ENCODE measurements around the gene CHST15.
"Not testable (repeated sequence)": the region's sequence is repeated elsewhere in the genome, so short reads cannot be mapped to it uniquely, and the experiment has no call there.

The CHST15 gene

DNA sequence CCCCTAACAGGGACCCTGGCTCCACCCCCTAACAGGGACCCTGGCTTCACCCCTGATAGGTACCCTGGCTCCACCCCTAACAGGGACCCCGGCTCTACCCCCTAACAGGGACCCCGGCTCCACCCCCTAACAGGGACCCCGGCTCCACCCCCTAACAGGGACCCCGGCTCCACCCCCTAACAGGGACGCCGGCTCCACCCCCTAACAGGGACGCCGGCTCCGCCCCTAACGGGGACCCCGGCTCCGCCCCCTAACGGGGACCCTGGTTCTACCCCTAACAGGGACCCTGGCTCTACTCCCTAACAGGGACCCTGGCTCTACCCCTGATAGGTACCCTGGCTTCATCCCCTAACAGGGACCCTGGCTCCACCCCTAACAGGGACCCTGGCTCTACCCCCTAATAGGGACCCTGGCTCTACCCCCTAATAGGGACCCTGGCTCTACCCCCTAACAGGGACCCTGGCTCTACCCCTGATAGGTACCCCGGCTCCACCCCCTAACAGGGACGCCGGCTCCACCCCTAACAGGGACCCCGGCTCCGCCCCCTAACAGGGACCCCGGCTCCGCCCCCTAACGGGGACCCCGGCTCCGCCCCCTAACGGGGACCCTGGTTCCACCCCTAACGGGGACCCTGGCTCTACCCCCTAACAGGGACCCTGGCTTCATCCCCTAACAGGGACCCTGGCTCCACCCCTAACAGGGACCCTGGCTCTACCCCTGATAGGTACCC is 58.7 kb downstream of the CHST15 start:
- peaks cover 0 to 36% (median 7%) of the 10 kb centered on the region in 5 donors for H3K36me3 ChIP-seq (ENCODE audit: control insufficient read depth in 5 of 5, insufficient read depth in 5 of 5, low read length in 5 of 5)
- H3K9ac ChIP-seq (ENCODE audit: low read length in 5 of 5); H3K9me3 ChIP-seq (ENCODE audit: control insufficient read depth in 5 of 5, low read length in 5 of 5); H3K4me3 ChIP-seq (ENCODE audit: low read depth in 1 of 5, low read length in 5 of 5); H3K27me3 ChIP-seq (ENCODE audit: control insufficient read depth in 5 of 5, insufficient read depth in 4 of 5, low read length in 5 of 5); H3K27ac ChIP-seq (ENCODE audit: low read depth, low read length): not testable (repeated sequence)
- H3K4me1 ChIP-seq (ENCODE audit: control insufficient read depth in 5 of 5, insufficient read depth in 5 of 5, low read length in 5 of 5) = peaks cover 0 to 11% (median 0%) of the 10 kb centered on the region in 5 donors

DNA sequence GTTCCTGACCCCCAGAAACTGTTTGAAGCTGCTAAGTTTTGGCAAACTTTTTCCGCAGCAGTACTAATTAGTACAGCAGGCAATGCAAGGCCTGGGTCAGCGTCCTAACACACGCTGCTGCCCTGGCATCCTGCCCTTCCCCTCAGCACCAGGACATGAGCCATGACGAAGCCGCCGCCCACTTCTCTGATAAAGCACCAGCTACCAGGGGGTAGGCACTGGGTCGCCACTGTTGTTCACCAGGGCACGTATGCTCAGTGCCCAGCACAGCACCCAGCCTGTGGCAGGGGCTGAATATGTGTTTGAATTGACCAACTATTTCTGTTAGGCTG is 59.5 kb downstream of the CHST15 start:
- Histone ChIP-seq H3K9me3 (ENCODE audit: control insufficient read depth in 5 of 5, low read length in 5 of 5) (no peaks in the 10 kb centered on the region), H3K27ac (ENCODE audit: low read depth, low read length) (no peak overlapping the region), H3K4me1 (ENCODE audit: control insufficient read depth in 5 of 5, insufficient read depth in 5 of 5, low read length in 5 of 5) (peaks cover 0 to 8% (median 0%) of the 10 kb centered on the region in 5 donors), H3K27me3 (ENCODE audit: control insufficient read depth in 5 of 5, insufficient read depth in 4 of 5, low read length in 5 of 5) (peaks cover 0 to 5% (median 3%) of the 10 kb centered on the region in 5 donors), H3K36me3 (ENCODE audit: control insufficient read depth in 5 of 5, insufficient read depth in 5 of 5, low read length in 5 of 5) (peaks cover 0 to 42% (median 7%) of the 10 kb centered on the region in 5 donors), H3K4me3 (ENCODE audit: low read depth in 1 of 5, low read length in 5 of 5) (no peak overlapping the region), H3K9ac (ENCODE audit: low read length in 5 of 5) (no peak overlapping the region)

- Histone ChIP-seq H3K9me3 (ENCODE audit: control insufficient read depth in 5 of 5, low read length in 5 of 5) (no peaks in the 10 kb centered on the region), H3K9ac (ENCODE audit: low read length in 5 of 5) (no peak overlapping the region), H3K36me3 (ENCODE audit: control insufficient read depth in 5 of 5, insufficient read depth in 5 of 5, low read length in 5 of 5) (peaks cover 0 to 39% (median 7%) of the 10 kb centered on the region in 5 donors), H3K27ac (ENCODE audit: low read depth, low read length) (no peak overlapping the region), H3K4me3 (ENCODE audit: low read depth in 1 of 5, low read length in 5 of 5) (no peak overlapping the region), H3K4me1 (ENCODE audit: control insufficient read depth in 5 of 5, insufficient read depth in 5 of 5, low read length in 5 of 5) (peaks cover 0 to 8% (median 0%) of the 10 kb centered on the region in 5 donors), H3K27me3 (ENCODE audit: control insufficient read depth in 5 of 5, insufficient read depth in 4 of 5, low read length in 5 of 5) (peaks cover 0 to 5% (median 3%) of the 10 kb centered on the region in 5 donors)
These were observed 60.2 kb downstream of the CHST15 start for GRCh38 chr10:124032971-124033886.

DNA sequence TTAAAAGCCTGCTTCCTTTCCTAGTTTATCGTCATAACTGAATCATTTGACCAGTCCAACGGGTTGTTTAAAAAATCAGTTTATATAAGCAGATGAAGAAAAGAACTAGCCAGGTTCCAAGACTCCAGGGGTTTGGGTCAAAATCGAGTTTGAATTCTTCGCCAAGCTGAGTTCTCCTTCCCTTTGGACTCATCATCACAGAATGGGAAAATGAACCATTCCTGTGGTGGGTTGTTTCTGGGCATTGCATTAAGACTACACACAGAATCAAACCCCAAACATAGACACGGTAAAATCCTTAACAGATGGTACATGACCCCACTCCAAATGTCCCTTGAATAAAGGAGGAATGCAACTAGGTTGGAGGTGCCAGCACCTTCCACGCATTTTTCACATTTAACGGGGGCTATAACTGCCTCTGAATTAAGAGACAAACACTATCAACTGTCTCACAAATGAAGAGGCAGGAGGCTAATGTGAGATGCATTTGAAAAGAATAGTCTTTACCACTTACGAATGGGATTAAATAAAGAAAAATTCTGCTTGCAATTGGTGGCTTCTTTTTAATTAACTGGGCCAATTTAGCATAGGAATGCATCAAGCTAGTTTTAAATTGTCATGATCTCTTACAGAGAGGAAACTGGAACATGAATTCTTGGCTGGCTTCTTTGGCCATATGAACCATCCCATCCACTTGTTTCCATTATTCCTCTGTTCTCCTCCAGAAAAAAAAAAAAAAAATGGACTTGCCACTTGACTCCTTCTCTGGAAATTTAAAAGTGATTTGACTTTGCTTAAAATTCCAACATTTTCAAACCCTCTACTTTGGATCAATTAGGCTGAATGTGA is 61.1 kb downstream of the CHST15 start:
- no peak overlapping the region for H3K27ac ChIP-seq (ENCODE audit: low read depth, low read length)
- H3K4me1 ChIP-seq (ENCODE audit: control insufficient read depth in 5 of 5, insufficient read depth in 5 of 5, low read length in 5 of 5) = peaks cover 0 to 8% (median 0%) of the 10 kb centered on the region in 5 donors
- H3K4me3 ChIP-seq (ENCODE audit: low read depth in 1 of 5, low read length in 5 of 5) = no peak overlapping the region
- H3K36me3 ChIP-seq (ENCODE audit: control insufficient read depth in 5 of 5, insufficient read depth in 5 of 5, low read length in 5 of 5) = peaks cover 0 to 37% (median 7%) of the 10 kb centered on the region in 5 donors
- H3K27me3 ChIP-seq (ENCODE audit: control insufficient read depth in 5 of 5, insufficient read depth in 4 of 5, low read length in 5 of 5) = peaks cover 0 to 8% (median 3%) of the 10 kb centered on the region in 5 donors
- no peaks in the 10 kb centered on the region for H3K9me3 ChIP-seq (ENCODE audit: control insufficient read depth in 5 of 5, low read length in 5 of 5)
- H3K9ac ChIP-seq (ENCODE audit: low read length in 5 of 5) = no peak overlapping the region

DNA sequence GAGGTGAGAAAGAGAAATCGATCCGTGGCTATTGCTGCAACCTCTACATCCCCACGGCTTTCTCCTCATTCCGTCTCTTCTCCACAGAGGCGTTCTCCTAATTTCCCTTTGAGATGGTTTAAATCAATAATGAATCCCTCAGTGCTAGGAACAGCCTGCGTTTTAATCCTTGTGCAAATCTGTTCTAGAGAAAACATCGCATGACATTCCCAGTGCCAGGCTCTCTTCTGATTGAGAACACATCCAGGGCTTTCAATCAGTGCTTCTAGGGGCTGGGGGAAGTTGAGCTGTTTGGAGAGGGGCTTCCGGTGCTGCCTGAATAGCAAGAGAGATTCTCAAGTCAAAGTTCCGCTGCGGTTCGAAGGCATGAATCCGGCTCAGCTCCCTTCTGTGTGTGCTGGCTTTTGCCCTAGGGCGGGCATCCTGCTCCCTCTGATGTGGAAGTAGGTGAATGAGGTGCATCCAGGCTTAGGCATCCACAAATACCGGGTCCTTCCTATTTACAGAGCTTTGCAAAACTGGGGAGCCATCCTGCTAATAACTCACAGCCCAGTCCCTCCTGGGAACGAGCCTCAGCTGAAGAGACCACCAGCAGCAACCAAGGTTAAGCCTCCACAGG is 62.8 kb downstream of the CHST15 start:
- Histone ChIP-seq H3K27me3 (ENCODE audit: control insufficient read depth in 5 of 5, insufficient read depth in 4 of 5, low read length in 5 of 5) (peaks cover 0 to 11% (median 3%) of the 10 kb centered on the region in 5 donors), H3K4me1 (ENCODE audit: control insufficient read depth in 5 of 5, insufficient read depth in 5 of 5, low read length in 5 of 5) (peaks cover 0 to 9% (median 0%) of the 10 kb centered on the region in 5 donors), H3K4me3 (ENCODE audit: low read depth in 1 of 5, low read length in 5 of 5) (no peak overlapping the region), H3K9me3 (ENCODE audit: control insufficient read depth in 5 of 5, low read length in 5 of 5) (no peaks in the 10 kb centered on the region), H3K27ac (ENCODE audit: low read depth, low read length) (no peak overlapping the region), H3K36me3 (ENCODE audit: control insufficient read depth in 5 of 5, insufficient read depth in 5 of 5, low read length in 5 of 5) (peaks cover 0 to 25% (median 3%) of the 10 kb centered on the region in 5 donors), H3K9ac (ENCODE audit: low read length in 5 of 5) (no peak overlapping the region)

DNA sequence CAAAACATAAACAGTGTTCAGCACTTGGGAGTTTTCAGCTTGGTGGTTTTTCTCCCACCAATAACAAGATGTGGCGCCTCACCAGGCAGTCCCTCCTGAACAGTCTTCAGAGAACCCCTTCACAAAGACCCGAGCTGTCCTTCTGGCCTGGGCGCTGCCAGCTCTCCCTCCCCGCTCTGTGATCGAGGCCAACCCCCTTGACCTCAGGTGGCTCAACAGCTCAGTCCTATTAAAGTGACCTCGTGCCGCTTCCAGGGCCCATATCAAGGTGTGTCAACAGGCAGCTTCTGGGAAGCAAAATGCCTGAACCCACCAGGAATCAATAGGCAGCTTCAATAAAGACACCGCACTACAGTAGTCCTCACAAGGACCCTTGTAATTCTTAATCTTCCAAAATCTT is 63.3 kb downstream of the CHST15 start:
- H3K36me3 ChIP-seq (ENCODE audit: control insufficient read depth in 5 of 5, insufficient read depth in 5 of 5, low read length in 5 of 5) = peaks cover 0 to 25% (median 3%) of the 10 kb centered on the region in 5 donors
- H3K4me1 ChIP-seq (ENCODE audit: control insufficient read depth in 5 of 5, insufficient read depth in 5 of 5, low read length in 5 of 5) = peaks cover 0 to 9% (median 0%) of the 10 kb centered on the region in 5 donors
- H3K9me3 ChIP-seq (ENCODE audit: control insufficient read depth in 5 of 5, low read length in 5 of 5) = no peaks in the 10 kb centered on the region
- no peak overlapping the region for H3K4me3 ChIP-seq (ENCODE audit: low read depth in 1 of 5, low read length in 5 of 5)
- no peak overlapping the region for H3K27ac ChIP-seq (ENCODE audit: low read depth, low read length)
- no peak overlapping the region for H3K9ac ChIP-seq (ENCODE audit: low read length in 5 of 5)
- peaks cover 0 to 11% (median 3%) of the 10 kb centered on the region in 5 donors for H3K27me3 ChIP-seq (ENCODE audit: control insufficient read depth in 5 of 5, insufficient read depth in 4 of 5, low read length in 5 of 5)

DNA sequence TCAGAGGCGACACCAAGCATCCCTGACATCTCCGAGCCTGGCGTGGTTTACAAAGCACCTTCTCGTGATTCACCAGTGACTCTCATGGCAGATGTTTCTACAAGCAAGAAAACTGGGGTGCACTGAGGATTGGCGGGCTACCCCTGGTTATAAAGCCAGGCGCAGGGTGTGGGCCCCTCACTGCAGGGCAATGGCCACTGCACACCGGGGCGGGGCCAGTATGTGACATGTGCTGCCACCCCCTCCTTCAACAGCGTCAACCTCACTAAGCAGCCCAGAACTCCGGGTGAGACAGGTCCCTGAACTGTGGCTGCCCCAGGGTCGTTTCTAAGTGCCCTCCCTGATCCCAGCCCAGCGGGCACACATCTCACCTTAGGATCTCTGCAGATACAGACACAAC is 63.8 kb downstream of the CHST15 start:
- Histone ChIP-seq H3K9ac (ENCODE audit: low read length in 5 of 5) (no peak overlapping the region), H3K27ac (ENCODE audit: low read depth, low read length) (no peak overlapping the region), H3K9me3 (ENCODE audit: control insufficient read depth in 5 of 5, low read length in 5 of 5) (no peaks in the 10 kb centered on the region), H3K4me3 (ENCODE audit: low read depth in 1 of 5, low read length in 5 of 5) (no peak overlapping the region), H3K27me3 (ENCODE audit: control insufficient read depth in 5 of 5, insufficient read depth in 4 of 5, low read length in 5 of 5) (peaks cover 0 to 11% (median 3%) of the 10 kb centered on the region in 5 donors), H3K36me3 (ENCODE audit: control insufficient read depth in 5 of 5, insufficient read depth in 5 of 5, low read length in 5 of 5) (peaks cover 0 to 25% (median 3%) of the 10 kb centered on the region in 5 donors), H3K4me1 (ENCODE audit: control insufficient read depth in 5 of 5, insufficient read depth in 5 of 5, low read length in 5 of 5) (peaks cover 0 to 9% (median 0%) of the 10 kb centered on the region in 5 donors)

GRCh38 chr10:124028700-124029480 is 64.5 kb downstream of the CHST15 start:
- Histone ChIP-seq H3K4me1 (ENCODE audit: control insufficient read depth in 5 of 5, insufficient read depth in 5 of 5, low read length in 5 of 5) (peaks cover 0 to 9% (median 0%) of the 10 kb centered on the region in 5 donors), H3K36me3 (ENCODE audit: control insufficient read depth in 5 of 5, insufficient read depth in 5 of 5, low read length in 5 of 5) (peaks cover 0 to 21% (median under 1%) of the 10 kb centered on the region in 5 donors)

More at GRCh38 chr10:124028700-124029480, 64.5 kb downstream of the CHST15 start:
- Histone ChIP-seq H3K9ac (ENCODE audit: low read length in 5 of 5) (no peak overlapping the region), H3K9me3 (ENCODE audit: control insufficient read depth in 5 of 5, low read length in 5 of 5) (no peaks in the 10 kb centered on the region), H3K27ac (ENCODE audit: low read depth, low read length) (no peak overlapping the region), H3K27me3 (ENCODE audit: control insufficient read depth in 5 of 5, insufficient read depth in 4 of 5, low read length in 5 of 5) (peaks cover 0 to 11% (median 3%) of the 10 kb centered on the region in 5 donors), H3K4me3 (ENCODE audit: low read depth in 1 of 5, low read length in 5 of 5) (no peak overlapping the region)
